ENCODE data around the gene CD93. TPM values are rescaled to one million over a fixed set of nuclear protein-coding genes. Genes with fewer than 3 reads are reported as not detected.

The CD93 gene
- total RNA-seq, 2 donors from 2014 or later: 14.2 to 19.2 TPM

DNA sequence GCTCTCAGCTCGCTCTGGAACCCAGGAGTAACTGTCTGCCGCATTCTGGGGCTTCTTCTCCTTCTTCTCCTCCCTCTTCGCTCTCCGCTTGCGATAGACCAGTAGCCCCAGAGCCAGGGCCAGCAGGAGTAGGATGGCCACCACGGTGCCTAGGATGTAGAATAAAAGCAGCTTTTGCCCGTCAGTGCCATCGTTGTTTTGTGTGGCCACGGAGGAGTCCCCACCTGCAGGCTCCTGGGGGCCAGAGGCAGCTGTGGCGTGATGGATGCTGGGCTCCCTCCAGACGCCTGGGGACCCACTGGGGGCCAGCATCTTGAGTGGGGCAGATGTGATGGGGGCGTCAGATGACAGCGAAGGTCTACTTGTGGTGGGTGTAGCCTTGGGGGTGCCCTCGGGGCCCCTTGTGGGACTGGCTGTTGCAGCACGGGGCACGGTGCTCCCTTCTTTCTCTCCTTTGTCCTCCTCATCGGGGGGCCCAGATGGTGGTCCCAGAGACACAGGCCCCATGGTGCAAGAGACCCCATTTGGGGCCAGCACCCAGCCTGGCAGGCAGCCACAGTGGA is 1.8 kb downstream of the CD93 start:
- no peaks in the 10 kb centered on the region for H3K9me3 ChIP-seq
- intact Hi-C loops (cut with DNase I): no loop called here
- TF ChIP-seq, protein P1, sequence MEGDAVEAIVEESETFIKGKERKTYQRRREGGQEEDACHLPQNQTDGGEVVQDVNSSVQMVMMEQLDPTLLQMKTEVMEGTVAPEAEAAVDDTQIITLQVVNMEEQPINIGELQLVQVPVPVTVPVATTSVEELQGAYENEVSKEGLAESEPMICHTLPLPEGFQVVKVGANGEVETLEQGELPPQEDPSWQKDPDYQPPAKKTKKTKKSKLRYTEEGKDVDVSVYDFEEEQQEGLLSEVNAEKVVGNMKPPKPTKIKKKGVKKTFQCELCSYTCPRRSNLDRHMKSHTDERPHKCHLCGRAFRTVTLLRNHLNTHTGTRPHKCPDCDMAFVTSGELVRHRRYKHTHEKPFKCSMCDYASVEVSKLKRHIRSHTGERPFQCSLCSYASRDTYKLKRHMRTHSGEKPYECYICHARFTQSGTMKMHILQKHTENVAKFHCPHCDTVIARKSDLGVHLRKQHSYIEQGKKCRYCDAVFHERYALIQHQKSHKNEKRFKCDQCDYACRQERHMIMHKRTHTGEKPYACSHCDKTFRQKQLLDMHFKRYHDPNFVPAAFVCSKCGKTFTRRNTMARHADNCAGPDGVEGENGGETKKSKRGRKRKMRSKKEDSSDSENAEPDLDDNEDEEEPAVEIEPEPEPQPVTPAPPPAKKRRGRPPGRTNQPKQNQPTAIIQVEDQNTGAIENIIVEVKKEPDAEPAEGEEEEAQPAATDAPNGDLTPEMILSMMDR (IDR thresholded peaks at IDR 0.05): no peak
- TF ChIP-seq POLR2A (IDR thresholded peaks at IDR 0.05): no peak
- H3K27ac ChIP-seq: peak overlapping the region in 3 of 4 donors; percentile 16 to 69 (median 50)
- 77 to 84% methylated on average over 14 to 17 of the region's 17 CpGs for WGBS, 2 donors
- no peaks in the 10 kb centered on the region for H3K36me3 ChIP-seq (replicated peaks in 1 of 2; ENCODE audit: insufficient read depth in 1 of 2, low read depth in 2 of 2)
- H3K4me1 ChIP-seq: no peaks in the 10 kb centered on the region
- no peaks in the 10 kb centered on the region for H3K27me3 ChIP-seq
- ATAC-seq (no peak), DNase-seq (no peak)
- no peak overlapping the region for H3K4me3 ChIP-seq

DNA sequence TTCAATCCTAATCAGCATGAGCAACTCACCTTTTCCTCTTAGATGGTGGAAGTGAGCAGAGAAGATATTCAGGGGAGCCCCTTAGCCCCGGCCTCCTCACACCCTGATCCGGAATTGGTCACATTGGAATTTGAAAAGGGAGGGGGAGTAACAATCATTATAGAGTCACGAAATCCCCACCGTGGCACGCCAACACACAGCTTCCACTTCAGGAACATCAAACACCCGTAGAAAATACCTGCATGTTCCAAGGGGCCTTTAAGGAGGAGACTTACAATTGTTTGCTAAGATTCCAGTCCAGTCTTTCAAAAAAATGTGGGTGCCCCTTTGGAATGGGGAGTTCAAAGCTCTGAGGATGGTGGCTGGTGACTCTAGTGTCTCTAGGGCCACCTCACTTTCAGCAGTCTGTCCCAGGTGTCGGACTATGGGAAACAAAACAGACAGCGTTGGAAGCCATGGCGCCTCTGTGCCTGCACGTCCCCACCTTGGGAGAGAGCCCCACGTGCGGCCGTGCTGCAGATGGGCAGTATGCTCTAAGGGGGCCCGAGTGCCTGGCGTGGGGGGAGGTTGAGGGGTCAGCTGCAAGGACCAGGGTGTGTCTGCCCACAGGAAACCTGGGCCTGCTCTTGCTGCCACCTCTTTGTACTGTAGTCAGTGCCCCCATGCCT is 2.4 kb downstream of the CD93 start:
- no peak for TF ChIP-seq POLR2A (IDR thresholded peaks at IDR 0.05)
- TF ChIP-seq, protein P1 (IDR thresholded peaks at IDR 0.05): no peak
- Histone ChIP-seq H3K4me1 (no peaks in the 10 kb centered on the region), H3K9me3 (no peaks in the 10 kb centered on the region), H3K27ac (peak overlapping the region in 3 of 4 donors; percentile 16 to 69 (median 50)), H3K4me3 (no peak overlapping the region), H3K27me3 (no peaks in the 10 kb centered on the region), H3K36me3 (replicated peaks in 1 of 2; ENCODE audit: insufficient read depth in 1 of 2, low read depth in 2 of 2) (no peaks in the 10 kb centered on the region)
- ATAC-seq (no peak), DNase-seq (no peak)
- intact Hi-C loops (cut with DNase I): no loop called here
- WGBS, 2 donors: 77 to 79% methylated on average over 13 to 15 of the region's 15 CpGs

DNA sequence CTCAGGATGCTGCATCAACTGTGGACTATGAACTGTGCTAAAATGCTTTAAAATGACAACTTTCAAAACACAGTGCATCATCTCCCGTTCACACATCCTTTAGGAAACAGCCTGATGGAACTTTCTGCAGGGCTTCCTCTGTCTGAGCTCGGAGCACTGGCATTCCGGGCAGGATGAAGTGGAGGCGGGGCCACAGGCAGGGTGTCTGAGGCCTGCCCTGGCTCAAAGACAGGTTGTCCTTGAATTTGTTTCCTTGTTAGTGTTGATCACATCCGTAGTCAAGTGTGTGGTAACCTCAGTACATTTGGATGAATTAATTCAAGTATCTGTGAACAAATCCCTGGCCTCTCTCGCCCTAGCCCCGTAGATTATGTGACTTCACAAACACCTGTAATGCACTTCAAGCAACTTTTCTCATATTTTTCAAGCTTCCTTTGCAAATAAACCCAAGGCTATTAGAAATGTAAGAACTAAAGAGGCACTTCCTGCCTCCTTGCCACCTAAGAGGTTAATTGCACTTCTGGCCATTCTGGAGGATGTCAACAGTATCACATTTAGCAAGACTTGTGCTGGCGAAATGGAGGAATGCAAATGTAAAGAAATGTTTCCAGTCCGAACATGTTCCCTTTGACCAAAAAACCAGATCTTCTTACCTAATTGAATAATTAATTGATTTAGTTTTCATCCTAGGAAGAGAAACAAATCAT is 3.1 kb downstream of the CD93 start:
- Histone ChIP-seq H3K36me3 (replicated peaks in 1 of 2; ENCODE audit: insufficient read depth in 1 of 2, low read depth in 2 of 2) (no peaks in the 10 kb centered on the region), H3K4me1 (no peaks in the 10 kb centered on the region), H3K9me3 (no peaks in the 10 kb centered on the region), H3K4me3 (no peak overlapping the region), H3K27ac (peak overlapping the region in 3 of 4 donors; percentile 16 to 69 (median 50)), H3K27me3 (no peaks in the 10 kb centered on the region)
- TF ChIP-seq, protein P1 (IDR thresholded peaks at IDR 0.05): no peak
- no peak for TF ChIP-seq POLR2A (IDR thresholded peaks at IDR 0.05)
- ATAC-seq (peak; percentile 72), DNase-seq (peak; percentile 38 to 57 (median 47))
- 45 to 48% methylated on average over 9 of the region's 9 CpGs for WGBS, 2 donors
- intact Hi-C loops (cut with DNase I): no loop called here

DNA sequence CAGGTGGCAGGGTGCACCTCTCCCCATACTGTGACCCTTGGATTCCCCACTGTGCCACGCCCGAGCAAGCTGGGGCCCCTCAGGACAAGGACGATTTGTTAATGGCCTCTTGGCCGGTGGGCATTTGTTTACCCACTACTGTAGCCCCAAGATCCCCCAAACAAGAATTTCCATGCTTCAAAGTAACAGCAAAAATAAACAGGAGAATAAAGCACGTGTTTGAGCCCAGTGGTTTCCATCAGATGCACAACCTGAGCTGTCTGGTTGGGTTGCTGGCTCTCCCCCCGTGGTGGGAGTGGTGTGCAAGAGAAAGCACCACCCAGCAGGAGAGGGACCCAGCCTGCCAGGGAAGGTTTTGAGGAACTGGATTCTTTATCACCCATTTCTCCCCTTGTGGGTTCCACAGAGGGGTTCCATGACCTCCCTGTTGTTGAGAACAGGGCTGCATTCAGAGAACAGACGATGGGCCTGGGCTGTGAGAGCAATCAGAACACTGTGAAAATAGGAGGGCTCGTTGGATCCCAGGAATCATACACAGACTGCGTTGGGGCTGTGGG is 4.8 kb downstream of the CD93 start:
- Histone ChIP-seq H3K27ac (no peak overlapping the region), H3K9me3 (no peaks in the 10 kb centered on the region), H3K4me3 (no peak overlapping the region), H3K27me3 (no peaks in the 10 kb centered on the region), H3K36me3 (replicated peaks in 1 of 2; ENCODE audit: insufficient read depth in 1 of 2, low read depth in 2 of 2) (no peaks in the 10 kb centered on the region), H3K4me1 (no peaks in the 10 kb centered on the region)
- ATAC-seq: no peak
- WGBS, 2 donors: 47 to 52% methylated on average over 9 of the region's 9 CpGs
- no peak for DNase-seq
- TF ChIP-seq, protein P1 (IDR thresholded peaks at IDR 0.05): no peak
- no peak for TF ChIP-seq POLR2A (IDR thresholded peaks at IDR 0.05)
- intact Hi-C loops (cut with DNase I): no loop called here
